ENCODE results near the gene SLC35B1. TPM values are rescaled to one million over a fixed set of nuclear protein-coding genes. Genes with fewer than 3 reads are reported as not detected.

The SLC35B1 gene
- total and polyA plus RNA-seq, 2 of the 4 experiments (the other 2 are of a cell fraction) = 66.4 to 86.2 TPM

DNA sequence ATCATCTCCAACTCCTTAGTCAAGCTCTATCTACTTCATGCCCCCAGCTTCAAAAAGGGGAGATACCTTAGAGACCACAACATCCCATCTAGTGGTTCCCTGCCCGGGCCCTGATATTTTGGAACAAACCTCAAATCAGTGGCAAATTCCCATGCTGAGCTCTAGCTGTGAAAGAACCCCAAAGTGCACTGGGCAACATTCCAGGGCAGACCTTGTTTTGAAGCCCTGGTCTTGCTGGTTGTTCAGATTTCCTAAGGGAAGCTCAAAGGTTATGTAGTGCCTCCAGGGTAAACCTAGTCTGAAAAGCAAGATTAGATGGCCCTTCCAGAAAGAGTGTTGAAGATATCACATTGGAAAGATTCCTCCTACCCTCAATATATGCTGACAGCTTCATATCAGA, 39.9 kb upstream of the SLC35B1 start:
- DNase-seq (no peak), ATAC-seq (ENCODE audit: low read depth) (no peak)
- TF ChIP-seq, protein P1, sequence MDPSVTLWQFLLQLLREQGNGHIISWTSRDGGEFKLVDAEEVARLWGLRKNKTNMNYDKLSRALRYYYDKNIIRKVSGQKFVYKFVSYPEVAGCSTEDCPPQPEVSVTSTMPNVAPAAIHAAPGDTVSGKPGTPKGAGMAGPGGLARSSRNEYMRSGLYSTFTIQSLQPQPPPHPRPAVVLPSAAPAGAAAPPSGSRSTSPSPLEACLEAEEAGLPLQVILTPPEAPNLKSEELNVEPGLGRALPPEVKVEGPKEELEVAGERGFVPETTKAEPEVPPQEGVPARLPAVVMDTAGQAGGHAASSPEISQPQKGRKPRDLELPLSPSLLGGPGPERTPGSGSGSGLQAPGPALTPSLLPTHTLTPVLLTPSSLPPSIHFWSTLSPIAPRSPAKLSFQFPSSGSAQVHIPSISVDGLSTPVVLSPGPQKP (IDR thresholded peaks at IDR 0.05; ENCODE audit: borderline replicate concordance, low read depth, low read length) = no peak
- TF ChIP-seq CEBPB (IDR thresholded peaks at IDR 0.05; ENCODE audit: low read depth, low read length) = no peak
- TF ChIP-seq RAD21 (IDR thresholded peaks at IDR 0.05; ENCODE audit: low read length) = no peak
- TF ChIP-seq MAFK (IDR thresholded peaks at IDR 0.05; ENCODE audit: low read depth, low read length) = no peak
- TF ChIP-seq, protein P2, sequence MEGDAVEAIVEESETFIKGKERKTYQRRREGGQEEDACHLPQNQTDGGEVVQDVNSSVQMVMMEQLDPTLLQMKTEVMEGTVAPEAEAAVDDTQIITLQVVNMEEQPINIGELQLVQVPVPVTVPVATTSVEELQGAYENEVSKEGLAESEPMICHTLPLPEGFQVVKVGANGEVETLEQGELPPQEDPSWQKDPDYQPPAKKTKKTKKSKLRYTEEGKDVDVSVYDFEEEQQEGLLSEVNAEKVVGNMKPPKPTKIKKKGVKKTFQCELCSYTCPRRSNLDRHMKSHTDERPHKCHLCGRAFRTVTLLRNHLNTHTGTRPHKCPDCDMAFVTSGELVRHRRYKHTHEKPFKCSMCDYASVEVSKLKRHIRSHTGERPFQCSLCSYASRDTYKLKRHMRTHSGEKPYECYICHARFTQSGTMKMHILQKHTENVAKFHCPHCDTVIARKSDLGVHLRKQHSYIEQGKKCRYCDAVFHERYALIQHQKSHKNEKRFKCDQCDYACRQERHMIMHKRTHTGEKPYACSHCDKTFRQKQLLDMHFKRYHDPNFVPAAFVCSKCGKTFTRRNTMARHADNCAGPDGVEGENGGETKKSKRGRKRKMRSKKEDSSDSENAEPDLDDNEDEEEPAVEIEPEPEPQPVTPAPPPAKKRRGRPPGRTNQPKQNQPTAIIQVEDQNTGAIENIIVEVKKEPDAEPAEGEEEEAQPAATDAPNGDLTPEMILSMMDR (conservative IDR thresholded peaks at IDR 0.05; ENCODE audit: low read depth, low read length) = no peak
- TF ChIP-seq MXI1 (IDR thresholded peaks at IDR 0.05; ENCODE audit: borderline replicate concordance, low read depth, low read length) = no peak
- no peak for TF ChIP-seq MAZ (IDR thresholded peaks at IDR 0.05; ENCODE audit: borderline replicate concordance, low read depth, low read length)
- no peak for TF ChIP-seq RFX5 (IDR thresholded peaks at IDR 0.05; ENCODE audit: low read depth, low read length)
- no peak for TF ChIP-seq NFE2L2 (IDR thresholded peaks at IDR 0.05; ENCODE audit: low read depth, low read length)
- TF ChIP-seq, protein P3, sequence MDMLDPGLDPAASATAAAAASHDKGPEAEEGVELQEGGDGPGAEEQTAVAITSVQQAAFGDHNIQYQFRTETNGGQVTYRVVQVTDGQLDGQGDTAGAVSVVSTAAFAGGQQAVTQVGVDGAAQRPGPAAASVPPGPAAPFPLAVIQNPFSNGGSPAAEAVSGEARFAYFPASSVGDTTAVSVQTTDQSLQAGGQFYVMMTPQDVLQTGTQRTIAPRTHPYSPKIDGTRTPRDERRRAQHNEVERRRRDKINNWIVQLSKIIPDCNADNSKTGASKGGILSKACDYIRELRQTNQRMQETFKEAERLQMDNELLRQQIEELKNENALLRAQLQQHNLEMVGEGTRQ (IDR thresholded peaks at IDR 0.05; ENCODE audit: low read depth, low read length) = no peak
- no peak for TF ChIP-seq BHLHE40 (IDR thresholded peaks at IDR 0.05; ENCODE audit: low read depth, low read length)
- TF ChIP-seq RCOR1 (IDR thresholded peaks at IDR 0.05; ENCODE audit: insufficient replicate concordance, low read length) = no peak
- TF ChIP-seq FOS (IDR thresholded peaks at IDR 0.05; ENCODE audit: low read depth, low read length) = no peak
- Histone ChIP-seq H3K27me3 (ENCODE audit: control insufficient read depth, insufficient read depth, low read length) (peaks cover 1% of the 10 kb centered on the region; the same call in 1 of the 2 replicates), H4K91ac (ENCODE audit: insufficient read depth, low read depth, low read length) (no peak overlapping the region), H4K5ac (ENCODE audit: low read depth, low read length) (no peak overlapping the region), H4K8ac (ENCODE audit: low read depth in 2 of 2, low read length in 2 of 2) (no peak overlapping the region), H2BK20ac (ENCODE audit: low read depth, low read length) (no peak overlapping the region), H3K9me1 (ENCODE audit: insufficient read depth, low read length) (0 out of 2 replicates have a peak, but pooled peaks cover 3% of the 10 kb centered on the region), H3K14ac (replicated peaks; ENCODE audit: low read depth, low read length) (no peak overlapping the region), H3K4me2 (ENCODE audit: low read depth, low read length) (no peak overlapping the region), H3K79me1 (ENCODE audit: low read depth in 1 of 2, low read length in 2 of 2) (no peaks in the 10 kb centered on the region), H3K56ac (ENCODE audit: extremely low read depth, insufficient read depth, low read length) (no peak overlapping the region), H3K36me3 (ENCODE audit: control insufficient read depth, insufficient read depth, low read length) (no peaks in the 10 kb centered on the region), H2BK5ac (ENCODE audit: low read depth, low read length, poor library complexity, severe bottlenecking) (no peak overlapping the region), H3K9me3 (ENCODE audit: control insufficient read depth, insufficient read depth, low read length) (no peaks in the 10 kb centered on the region), H2BK120ac (ENCODE audit: low read depth, low read length) (no peak overlapping the region), H2AK9ac (replicated peaks; ENCODE audit: low read depth, low read length, poor library complexity) (no peak overlapping the region), H3K9ac (ENCODE audit: low read depth, low read length) (no peak overlapping the region), H3K4me3 (ENCODE audit: insufficient read depth, low read depth, low read length) (no peak overlapping the region), H3K18ac (ENCODE audit: low read depth, low read length) (no peak overlapping the region), H3K4me1 (ENCODE audit: control insufficient read depth, insufficient read depth, low read length) (no peaks in the 10 kb centered on the region; the same call in 1 of the 2 replicates), H3K23ac (ENCODE audit: low read depth, low read length) (no peak overlapping the region), H2AK5ac (ENCODE audit: low read depth, low read length) (no peak overlapping the region), H3K4ac (ENCODE audit: low read depth, low read length) (no peak overlapping the region), H2AFZ (replicated peaks; ENCODE audit: low read length, poor library complexity) (no peak overlapping the region), H4K20me1 (ENCODE audit: insufficient read depth, low read length) (no peaks in the 10 kb centered on the region), H3K27ac (ENCODE audit: insufficient read depth, low read length) (no peak overlapping the region), H2BK15ac (ENCODE audit: low read depth, low read length) (no peak overlapping the region)
- POLR2A ChIA-PET (ENCODE audit: unreplicated experiment) = interaction anchor here (0.5 kb wide), 1 partner anchor 487 kb away, joined by 4 read pairs; no protein-coding TSS in a partner anchor
- dilution Hi-C loops (cut with HindIII; ENCODE audit: low sequenced_read_pairs, unreplicated experiment) (no loop called here), in situ Hi-C loops (cut with MboI; ENCODE audit: low sequenced_read_pairs) (no loop called here), intact Hi-C loops (cut with micrococcal nuclease) (no loop called here)
- no CpG with 5 or more reads among the region's 1 CpG for WGBS, 2 experiments (ENCODE audit: extremely low coverage in 2 of 2, insufficient read length in 1 of 2)
- CTCF ChIA-PET = no interaction called here
- BruUV-seq (replicated peaks) = no TSS peak
